CD4-positive, alpha-beta memory T cell (primary cell): ENCODE results near the gene FXYD1. TPM values are rescaled to one million over a fixed set of nuclear protein-coding genes. Genes with fewer than 3 reads are reported as not detected.
A peak's percentile ranks its signal among the peaks of the same experiment; 100 is the strongest.

Source experiments
- CTCF ChIA-PET: fragments of 350-600 bp; sonication (Branson Sonifier 250); formaldehyde crosslinking; loops from one replicate; lab custom pipeline; 2021; ENCODE audit warnings: inconsistent platforms; ENCODE audit not compliant: partially characterized antibody; lab: Charles Lee
- POLR2A ChIA-PET: fragments of 350-600 bp; sonication (Branson Sonifier 250); formaldehyde crosslinking; loops from one replicate; lab custom pipeline; 2021; ENCODE audit not compliant: partially characterized antibody; lab: Charles Lee
- DNase-seq, 5 donors: peaks; one replicate each; pipeline versions ENCODE4 v3.0.0 to v3.0.0-alpha.2; 2020 to 2022; ENCODE audit warnings: mixed read lengths in 1 of 5
- H3K27ac ChIP-seq: one replicate; pipeline ENCODE4 v1.7.0; 2013; ENCODE audit warnings: low read depth, low read length
- H3K27me3 ChIP-seq: 2 replicates; pipeline ENCODE4 v1.7.0; 2013; ENCODE audit warnings: mild to moderate bottlenecking, low read length, moderate library complexity; ENCODE audit not compliant: insufficient read depth
- H3K36me3 ChIP-seq: 2 replicates; pipeline ENCODE4 v1.7.0; 2013; ENCODE audit warnings: mild to moderate bottlenecking, low read length, moderate library complexity; ENCODE audit not compliant: insufficient read depth
- H3K4me1 ChIP-seq: 2 replicates; pipeline ENCODE4 v1.7.0; 2013; ENCODE audit warnings: mild to moderate bottlenecking, low read length, moderate library complexity; ENCODE audit not compliant: insufficient read depth
- H3K4me3 ChIP-seq, 2 donors: one replicate each; pipeline ENCODE4 v1.7.0; 2013; ENCODE audit warnings: low read length in 2 of 2, mild to moderate bottlenecking in 1 of 2
- H3K9me3 ChIP-seq, 2 donors: one replicate each; pipeline ENCODE4 v1.7.0; 2013; ENCODE audit warnings: low read length in 2 of 2, control low read depth in 1 of 2; ENCODE audit not compliant: control insufficient read depth in 1 of 2
- H3K27ac Mint-ChIP-seq, 7 donors: one replicate each; pipeline ENCODE4 v1.8.0; 2020 to 2021; ENCODE audit warnings: mixed read lengths in 7 of 7, mild to moderate bottlenecking in 6 of 7, inconsistent platforms in 3 of 7, moderate library complexity in 3 of 7
- H3K27me3 Mint-ChIP-seq, 2 donors: one replicate each; pipeline ENCODE4 v1.8.0; 2020 to 2021; ENCODE audit warnings: mixed read lengths in 2 of 2
- H3K36me3 Mint-ChIP-seq, 2 donors: one replicate each; pipeline ENCODE4 v1.8.0; 2020 to 2021; ENCODE audit warnings: mixed read lengths in 2 of 2, inconsistent platforms in 1 of 2, mild to moderate bottlenecking in 1 of 2
- H3K4me1 Mint-ChIP-seq, 4 donors: one replicate each; pipeline ENCODE4 v1.8.0; 2020 to 2021; ENCODE audit warnings: mixed read lengths in 4 of 4, mild to moderate bottlenecking in 1 of 4
- H3K4me3 Mint-ChIP-seq, 8 donors: one replicate each; pipeline ENCODE4 v1.8.0; 2020 to 2021; ENCODE audit warnings: mixed read lengths in 8 of 8, mild to moderate bottlenecking in 7 of 8, moderate library complexity in 6 of 8, inconsistent platforms in 3 of 8
- H3K9me3 Mint-ChIP-seq, 8 donors: one replicate each; pipeline ENCODE4 v1.8.0; 2020 to 2021; ENCODE audit warnings: mixed read lengths in 8 of 8, mild to moderate bottlenecking in 5 of 8, inconsistent platforms in 3 of 8, moderate library complexity in 1 of 8
- intact Hi-C: fragments of 100-400 bp; cut with micrococcal nuclease; formaldehyde crosslinking; loops from one replicate; pipeline ENCODE4 v1.15.1; 2023
- polyA plus RNA-seq, 2 donors: library from polyadenylated mRNA; unstranded; fragments of 300-500 nt; fragmentation: Illumina TruSeq; gene quantifications; one replicate each; pipeline ENCODE4 v1.2.3, GENCODE V29; 2021
- total RNA-seq, 2 experiments: library from RNA; stranded (reverse); gene quantifications; one replicate each; pipeline ENCODE4 v1.2.3, GENCODE V29; 2021

The FXYD1 gene
- total and polyA plus RNA-seq, 4 experiments from 2014 or later = 0.58 to 4.4 (median 3.4) TPM

DNA sequence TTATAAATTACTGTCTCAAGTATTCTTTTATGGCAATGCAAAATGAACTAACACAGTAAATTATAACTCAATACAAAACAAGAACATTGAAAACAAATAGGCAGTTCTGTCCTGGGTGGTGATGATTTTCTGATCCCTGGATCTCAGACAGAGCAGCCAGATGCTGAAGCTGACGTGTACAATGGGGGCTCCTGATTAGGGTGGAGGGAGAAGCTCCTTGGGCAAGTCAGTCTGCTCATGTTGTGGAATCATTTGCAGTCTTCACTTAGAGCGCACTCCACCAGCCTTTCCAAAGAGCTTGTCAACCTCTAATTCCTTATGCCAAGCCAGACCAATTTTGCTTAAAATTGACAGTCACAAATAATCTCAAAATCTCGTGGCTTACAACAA, 37.6 kb downstream of the FXYD1 start:
- ChIA-PET POLR2A (interaction anchor here (16.0 kb wide), 1 partner anchor 18 kb away, joined by 140 read pairs; the partner anchor contains the start of gene FXYD5), CTCF (interaction anchor here (1.2 kb wide), 1 partner anchor 18 kb away, joined by 4 read pairs; no protein-coding TSS in a partner anchor)
- H3K9me3 ChIP-seq = no peaks in the 10 kb centered on the region
- H3K27me3 ChIP-seq = no peaks in the 10 kb centered on the region
- H3K27me3 Mint-ChIP-seq = no peaks in the 10 kb centered on the region
- DNase-seq = no peak
- H3K27ac Mint-ChIP-seq = peak overlapping the region in 4 of 7 donors; percentile 59 to 82 (median 70)
- H3K36me3 ChIP-seq = no peaks in the 10 kb centered on the region
- peaks cover 0 to 6% (median 1%) of the 10 kb centered on the region in 8 donors for H3K9me3 Mint-ChIP-seq
- H3K4me1 ChIP-seq = peaks cover 47% of the 10 kb centered on the region
- peaks cover 4 to 11% of the 10 kb centered on the region in 2 donors for H3K36me3 Mint-ChIP-seq
- H3K4me3 ChIP-seq = no peak overlapping the region
- intact Hi-C loops = no loop called here
- H3K27ac ChIP-seq = no peak overlapping the region
- peaks cover 30 to 80% (median 56%) of the 10 kb centered on the region in 4 donors for H3K4me1 Mint-ChIP-seq
- H3K4me3 Mint-ChIP-seq = peak overlapping the region in 1 of 8 donors; percentile 17

DNA sequence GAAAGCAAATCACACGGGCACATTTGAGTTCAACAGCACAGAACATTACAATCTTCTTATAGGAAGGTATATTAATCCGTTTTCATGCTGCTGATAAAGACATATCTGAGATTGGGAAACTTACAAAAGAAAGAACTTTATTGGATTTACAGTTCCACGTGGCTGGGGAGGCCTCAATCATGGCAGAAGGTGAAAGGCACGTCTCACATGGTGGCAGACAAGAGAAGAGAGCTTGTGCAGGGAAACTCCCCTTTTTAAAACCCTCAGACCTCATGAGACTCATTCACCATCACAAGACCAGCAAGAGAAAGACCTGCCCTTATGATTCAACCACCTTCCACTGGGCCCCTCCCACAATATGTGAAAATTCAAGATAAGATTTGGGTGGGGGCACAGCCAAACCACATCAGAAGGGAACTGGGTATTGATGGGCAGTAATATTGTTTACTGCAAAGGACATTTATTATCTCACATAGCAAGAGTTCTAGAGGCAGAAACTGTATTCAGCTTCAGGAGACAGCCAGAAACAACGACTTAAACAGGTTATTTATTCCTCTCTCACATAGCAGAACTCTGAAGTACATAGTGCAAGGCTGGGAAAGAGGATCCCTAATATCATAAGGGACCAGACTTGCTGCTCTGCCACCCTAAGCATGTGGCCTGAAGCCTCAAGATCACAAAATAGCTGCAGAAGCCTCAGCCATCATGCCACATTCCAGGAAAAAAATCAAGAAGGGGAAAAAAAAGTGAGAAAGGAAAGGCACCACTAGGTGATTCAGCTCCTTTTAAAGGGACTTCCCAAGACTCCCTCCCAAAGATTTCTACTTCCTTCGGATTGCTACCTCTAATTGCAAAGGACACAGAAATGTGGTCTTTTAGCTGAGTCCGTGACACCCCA, 39.0 kb downstream of the FXYD1 start:
- CTCF ChIA-PET = no interaction called here
- Histone ChIP-seq H3K36me3 (no peaks in the 10 kb centered on the region), H3K4me3 (no peak overlapping the region), H3K4me1 (peaks cover 32% of the 10 kb centered on the region), H3K27ac (no peak overlapping the region), H3K27me3 (no peaks in the 10 kb centered on the region), H3K9me3 (no peaks in the 10 kb centered on the region)
- H3K4me3 Mint-ChIP-seq = peak overlapping the region in 1 of 8 donors; percentile 39
- H3K36me3 Mint-ChIP-seq = peaks cover 1 to 11% of the 10 kb centered on the region in 2 donors
- POLR2A ChIA-PET = interaction anchor here (1.1 to 16.0 kb wide), 3 partner anchors 10 to 22 kb away, joined by 3 to 140 read pairs (median 3); partner anchors contain the start of gene FXYD5
- no peaks in the 10 kb centered on the region for H3K27me3 Mint-ChIP-seq
- peaks cover 25 to 70% (median 47%) of the 10 kb centered on the region in 4 donors for H3K4me1 Mint-ChIP-seq
- intact Hi-C loops = no loop called here
- peaks cover 0 to 6% (median 1%) of the 10 kb centered on the region in 8 donors for H3K9me3 Mint-ChIP-seq
- peak overlapping the region in 4 of 7 donors; percentile 5 to 78 (median 34) for H3K27ac Mint-ChIP-seq
- DNase-seq = no peak

DNA sequence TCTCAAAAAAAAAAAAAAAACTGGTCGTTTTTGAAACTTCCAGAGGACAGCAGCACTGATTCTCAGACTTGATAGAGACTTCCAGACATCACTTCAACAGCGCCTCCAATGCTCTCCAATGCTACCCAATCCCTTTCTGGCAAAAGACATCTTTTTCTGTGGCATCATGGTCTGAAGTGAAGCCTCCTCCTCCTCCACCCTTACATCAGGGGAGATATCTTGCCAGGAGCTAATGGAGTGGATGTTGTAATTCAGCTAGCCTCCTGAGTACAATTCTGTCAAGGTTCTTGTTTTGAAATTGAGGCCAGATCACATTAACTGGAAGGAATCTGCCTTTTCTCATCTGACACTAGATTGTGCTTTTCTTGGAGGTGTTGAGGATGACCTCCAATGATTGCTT, 40.1 kb downstream of the FXYD1 start:
- ChIA-PET POLR2A (interaction anchor here (0.6 to 16.0 kb wide), 4 partner anchors 9 to 197 kb away, joined by 4 to 140 read pairs (median 7); partner anchors contain the start of gene FXYD5), CTCF (interaction anchor here (1.1 to 1.9 kb wide), 2 partner anchors 15 to 37 kb away, joined by 3 to 11 read pairs; partner anchors contain the start of gene FXYD7)
- no peak overlapping the region for H3K4me3 ChIP-seq
- intact Hi-C loops = no loop called here
- H3K27me3 Mint-ChIP-seq = no peaks in the 10 kb centered on the region
- H3K27ac Mint-ChIP-seq = peak overlapping the region in 3 of 7 donors; percentile 29 to 68 (median 47)
- H3K4me3 Mint-ChIP-seq = peak overlapping the region in 2 of 8 donors; percentile 27 to 33
- peaks cover 27% of the 10 kb centered on the region for H3K4me1 ChIP-seq
- no peak overlapping the region for H3K27ac ChIP-seq
- H3K9me3 Mint-ChIP-seq = peaks cover 0 to 6% (median 3%) of the 10 kb centered on the region in 8 donors
- H3K36me3 ChIP-seq = no peaks in the 10 kb centered on the region
- no peaks in the 10 kb centered on the region for H3K27me3 ChIP-seq
- H3K36me3 Mint-ChIP-seq = peaks cover 0 to 11% of the 10 kb centered on the region in 2 donors
- no peak for DNase-seq
- peaks cover 25 to 63% (median 42%) of the 10 kb centered on the region in 4 donors for H3K4me1 Mint-ChIP-seq
- H3K9me3 ChIP-seq = no peaks in the 10 kb centered on the region

DNA sequence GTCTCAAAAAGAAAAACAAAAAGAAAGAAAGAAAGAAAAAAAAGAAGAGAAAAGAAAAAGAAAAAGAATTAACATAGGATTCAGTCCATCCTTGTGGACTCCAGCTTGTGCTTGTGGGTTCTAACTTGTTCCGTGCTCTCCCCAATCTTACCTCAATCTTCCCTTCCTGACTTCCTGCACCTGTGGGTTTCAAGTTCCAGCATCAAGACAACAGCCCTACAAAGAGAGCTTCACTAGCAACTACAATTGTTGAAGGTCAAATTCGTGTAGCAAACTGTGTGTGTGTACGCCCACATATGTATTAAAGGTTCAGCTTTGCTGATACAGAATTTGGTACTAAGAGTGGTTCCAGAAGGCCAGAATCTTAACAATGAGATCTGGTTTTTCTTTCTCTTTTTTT, 41.2 kb downstream of the FXYD1 start:
- Mint-ChIP-seq H3K36me3 (peaks cover 0 to 11% of the 10 kb centered on the region in 2 donors), H3K27me3 (no peaks in the 10 kb centered on the region), H3K27ac (peak overlapping the region in 5 of 7 donors; percentile 4 to 94 (median 80)), H3K4me1 (peaks cover 24 to 62% (median 37%) of the 10 kb centered on the region in 4 donors), H3K9me3 (peaks cover 0 to 12% (median 4%) of the 10 kb centered on the region in 8 donors), H3K4me3 (peak overlapping the region in 5 of 8 donors; percentile 21 to 90 (median 56))
- Histone ChIP-seq H3K36me3 (no peaks in the 10 kb centered on the region), H3K27ac (no peak overlapping the region), H3K9me3 (no peaks in the 10 kb centered on the region), H3K27me3 (no peaks in the 10 kb centered on the region), H3K4me3 (no peak overlapping the region), H3K4me1 (peaks cover 27% of the 10 kb centered on the region)
- CTCF ChIA-PET = interaction anchor here (1.1 to 1.9 kb wide), 4 partner anchors 14 to 113 kb away, joined by 3 to 11 read pairs (median 4); partner anchors contain the start of gene FXYD7
- DNase-seq = no peak
- intact Hi-C loops = no loop called here
- POLR2A ChIA-PET = interaction anchor here (1.3 to 16.0 kb wide), 7 partner anchors 10 to 32 kb away, joined by 3 to 140 read pairs (median 4); partner anchors contain the start of gene FXYD5

DNA sequence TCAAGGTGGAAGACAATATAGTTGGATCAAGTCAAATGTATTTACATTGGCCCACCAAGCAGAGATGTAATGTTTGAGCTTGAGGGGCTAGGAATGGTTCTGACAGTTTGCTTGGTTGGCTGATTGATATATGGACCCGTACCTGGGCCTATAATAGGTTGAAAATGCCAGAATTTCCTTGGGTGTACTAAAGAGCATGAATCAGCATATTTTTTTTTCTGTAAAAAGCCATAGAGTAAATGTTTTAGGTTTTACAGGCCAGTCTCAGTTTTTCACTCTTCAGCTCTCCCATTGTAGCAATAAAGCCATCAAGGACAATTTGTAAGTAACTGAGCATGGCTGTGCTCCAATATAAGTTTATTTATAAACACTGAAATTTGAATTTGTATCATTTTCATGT, 42.8 kb downstream of the FXYD1 start:
- intact Hi-C loops = no loop called here
- Mint-ChIP-seq H3K9me3 (peaks cover 0 to 12% (median 3%) of the 10 kb centered on the region in 8 donors), H3K4me3 (no peak overlapping the region), H3K27me3 (no peaks in the 10 kb centered on the region), H3K4me1 (peaks cover 20 to 53% (median 30%) of the 10 kb centered on the region in 4 donors), H3K36me3 (peaks cover 0 to 7% of the 10 kb centered on the region in 2 donors), H3K27ac (peak overlapping the region in 2 of 7 donors; percentile 55 to 68)
- no peak for DNase-seq
- Histone ChIP-seq H3K4me1 (peaks cover 23% of the 10 kb centered on the region), H3K36me3 (no peaks in the 10 kb centered on the region), H3K27me3 (no peaks in the 10 kb centered on the region), H3K27ac (no peak overlapping the region), H3K9me3 (no peaks in the 10 kb centered on the region), H3K4me3 (no peak overlapping the region)
- CTCF ChIA-PET = interaction anchor here (1.3 to 2.4 kb wide), 3 partner anchors 13 to 115 kb away, joined by 3 to 5 read pairs (median 4); partner anchors contain the start of gene FXYD7
- POLR2A ChIA-PET = interaction anchor here (16.0 kb wide), 1 partner anchor 23 kb away, joined by 140 read pairs; the partner anchor contains the start of gene FXYD5

DNA sequence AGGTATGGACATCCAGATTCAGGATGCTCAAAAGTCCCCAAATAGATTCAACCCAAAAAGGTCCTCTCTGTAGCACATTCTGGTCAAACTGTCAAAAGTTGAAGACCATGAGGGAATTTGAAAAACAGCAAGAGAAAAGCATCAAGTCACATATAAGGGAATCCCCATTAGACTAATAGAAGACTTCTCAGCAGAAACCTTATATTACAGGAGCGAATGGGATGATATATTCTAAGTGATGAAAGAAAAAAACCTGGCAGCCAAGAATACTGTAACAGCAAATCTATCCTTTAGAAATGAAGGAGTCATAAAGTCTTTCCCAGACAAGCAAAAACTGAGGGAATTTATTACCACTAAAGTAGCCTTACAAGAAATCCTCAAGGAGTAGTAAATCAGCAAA, 45.6 kb downstream of the FXYD1 start:
- Mint-ChIP-seq H3K36me3 (no peaks in the 10 kb centered on the region), H3K27ac (no peak overlapping the region), H3K27me3 (no peaks in the 10 kb centered on the region), H3K4me1 (peaks cover 9 to 30% (median 19%) of the 10 kb centered on the region in 4 donors), H3K4me3 (no peak overlapping the region), H3K9me3 (peaks cover 0 to 10% (median 0%) of the 10 kb centered on the region in 8 donors)
- Histone ChIP-seq H3K36me3 (no peaks in the 10 kb centered on the region), H3K27me3 (no peaks in the 10 kb centered on the region), H3K4me3 (no peak overlapping the region), H3K9me3 (no peaks in the 10 kb centered on the region), H3K27ac (no peak overlapping the region), H3K4me1 (peaks cover 17% of the 10 kb centered on the region)
- CTCF ChIA-PET = interaction anchor here (1.7 kb wide), 1 partner anchor 10 kb away, joined by 4 read pairs; no protein-coding TSS in a partner anchor
- intact Hi-C loops = no loop called here
- DNase-seq = no peak
- POLR2A ChIA-PET = interaction anchor here (1.7 kb wide), 1 partner anchor 13 kb away, joined by 4 read pairs; no protein-coding TSS in a partner anchor
